Neural cell (in vitro differentiated cells): ENCODE data around the gene TEX261.

Experiments used
- POLR2AphosphoS5 ChIP-seq: IDR thresholded peaks from 2 replicates; pipeline ENCODE4 v1.6.1; 2012
- TF ChIP-seq, protein P1 (sequence below): fragments of 450-650 bp; IDR thresholded peaks from 2 replicates; pipeline ENCODE4 v1.5.1; 2014; ENCODE audit warnings: antibody characterized with exemption, mild to moderate bottlenecking, moderate library complexity; ENCODE audit not compliant: poor library complexity, severe bottlenecking
- TF ChIP-seq, protein P2 (sequence below): IDR thresholded peaks from 2 replicates; pipeline ENCODE4 v1.6.1; 2012; ENCODE audit warnings: borderline replicate concordance

DNA sequence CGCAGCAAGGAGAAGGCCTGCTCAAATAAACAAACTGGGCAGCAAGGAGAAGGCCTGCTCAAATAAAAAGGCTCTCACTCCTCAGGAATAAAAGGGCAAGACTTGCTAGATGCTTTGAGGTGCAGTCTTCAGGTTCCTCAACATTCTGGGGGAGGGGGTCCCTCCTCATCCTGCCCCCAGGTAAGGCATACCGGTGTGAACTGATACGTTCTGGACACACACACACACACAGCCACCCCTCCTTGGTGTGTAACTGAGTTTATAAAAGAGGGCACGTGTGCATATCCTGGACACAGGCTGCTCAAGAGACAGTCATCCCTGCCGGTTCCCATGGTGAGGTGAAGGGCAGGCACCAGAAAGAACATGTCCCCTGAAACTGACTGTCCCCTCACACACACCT lies 4.5 kb downstream of the TEX261 start:
- no peak for TF ChIP-seq POLR2AphosphoS5
- TF ChIP-seq, protein P1, sequence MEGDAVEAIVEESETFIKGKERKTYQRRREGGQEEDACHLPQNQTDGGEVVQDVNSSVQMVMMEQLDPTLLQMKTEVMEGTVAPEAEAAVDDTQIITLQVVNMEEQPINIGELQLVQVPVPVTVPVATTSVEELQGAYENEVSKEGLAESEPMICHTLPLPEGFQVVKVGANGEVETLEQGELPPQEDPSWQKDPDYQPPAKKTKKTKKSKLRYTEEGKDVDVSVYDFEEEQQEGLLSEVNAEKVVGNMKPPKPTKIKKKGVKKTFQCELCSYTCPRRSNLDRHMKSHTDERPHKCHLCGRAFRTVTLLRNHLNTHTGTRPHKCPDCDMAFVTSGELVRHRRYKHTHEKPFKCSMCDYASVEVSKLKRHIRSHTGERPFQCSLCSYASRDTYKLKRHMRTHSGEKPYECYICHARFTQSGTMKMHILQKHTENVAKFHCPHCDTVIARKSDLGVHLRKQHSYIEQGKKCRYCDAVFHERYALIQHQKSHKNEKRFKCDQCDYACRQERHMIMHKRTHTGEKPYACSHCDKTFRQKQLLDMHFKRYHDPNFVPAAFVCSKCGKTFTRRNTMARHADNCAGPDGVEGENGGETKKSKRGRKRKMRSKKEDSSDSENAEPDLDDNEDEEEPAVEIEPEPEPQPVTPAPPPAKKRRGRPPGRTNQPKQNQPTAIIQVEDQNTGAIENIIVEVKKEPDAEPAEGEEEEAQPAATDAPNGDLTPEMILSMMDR = no peak
- TF ChIP-seq, protein P2, sequence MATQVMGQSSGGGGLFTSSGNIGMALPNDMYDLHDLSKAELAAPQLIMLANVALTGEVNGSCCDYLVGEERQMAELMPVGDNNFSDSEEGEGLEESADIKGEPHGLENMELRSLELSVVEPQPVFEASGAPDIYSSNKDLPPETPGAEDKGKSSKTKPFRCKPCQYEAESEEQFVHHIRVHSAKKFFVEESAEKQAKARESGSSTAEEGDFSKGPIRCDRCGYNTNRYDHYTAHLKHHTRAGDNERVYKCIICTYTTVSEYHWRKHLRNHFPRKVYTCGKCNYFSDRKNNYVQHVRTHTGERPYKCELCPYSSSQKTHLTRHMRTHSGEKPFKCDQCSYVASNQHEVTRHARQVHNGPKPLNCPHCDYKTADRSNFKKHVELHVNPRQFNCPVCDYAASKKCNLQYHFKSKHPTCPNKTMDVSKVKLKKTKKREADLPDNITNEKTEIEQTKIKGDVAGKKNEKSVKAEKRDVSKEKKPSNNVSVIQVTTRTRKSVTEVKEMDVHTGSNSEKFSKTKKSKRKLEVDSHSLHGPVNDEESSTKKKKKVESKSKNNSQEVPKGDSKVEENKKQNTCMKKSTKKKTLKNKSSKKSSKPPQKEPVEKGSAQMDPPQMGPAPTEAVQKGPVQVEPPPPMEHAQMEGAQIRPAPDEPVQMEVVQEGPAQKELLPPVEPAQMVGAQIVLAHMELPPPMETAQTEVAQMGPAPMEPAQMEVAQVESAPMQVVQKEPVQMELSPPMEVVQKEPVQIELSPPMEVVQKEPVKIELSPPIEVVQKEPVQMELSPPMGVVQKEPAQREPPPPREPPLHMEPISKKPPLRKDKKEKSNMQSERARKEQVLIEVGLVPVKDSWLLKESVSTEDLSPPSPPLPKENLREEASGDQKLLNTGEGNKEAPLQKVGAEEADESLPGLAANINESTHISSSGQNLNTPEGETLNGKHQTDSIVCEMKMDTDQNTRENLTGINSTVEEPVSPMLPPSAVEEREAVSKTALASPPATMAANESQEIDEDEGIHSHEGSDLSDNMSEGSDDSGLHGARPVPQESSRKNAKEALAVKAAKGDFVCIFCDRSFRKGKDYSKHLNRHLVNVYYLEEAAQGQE = no peak
